ENCODE data around the gene HES5.

Gene HES5

DNA sequence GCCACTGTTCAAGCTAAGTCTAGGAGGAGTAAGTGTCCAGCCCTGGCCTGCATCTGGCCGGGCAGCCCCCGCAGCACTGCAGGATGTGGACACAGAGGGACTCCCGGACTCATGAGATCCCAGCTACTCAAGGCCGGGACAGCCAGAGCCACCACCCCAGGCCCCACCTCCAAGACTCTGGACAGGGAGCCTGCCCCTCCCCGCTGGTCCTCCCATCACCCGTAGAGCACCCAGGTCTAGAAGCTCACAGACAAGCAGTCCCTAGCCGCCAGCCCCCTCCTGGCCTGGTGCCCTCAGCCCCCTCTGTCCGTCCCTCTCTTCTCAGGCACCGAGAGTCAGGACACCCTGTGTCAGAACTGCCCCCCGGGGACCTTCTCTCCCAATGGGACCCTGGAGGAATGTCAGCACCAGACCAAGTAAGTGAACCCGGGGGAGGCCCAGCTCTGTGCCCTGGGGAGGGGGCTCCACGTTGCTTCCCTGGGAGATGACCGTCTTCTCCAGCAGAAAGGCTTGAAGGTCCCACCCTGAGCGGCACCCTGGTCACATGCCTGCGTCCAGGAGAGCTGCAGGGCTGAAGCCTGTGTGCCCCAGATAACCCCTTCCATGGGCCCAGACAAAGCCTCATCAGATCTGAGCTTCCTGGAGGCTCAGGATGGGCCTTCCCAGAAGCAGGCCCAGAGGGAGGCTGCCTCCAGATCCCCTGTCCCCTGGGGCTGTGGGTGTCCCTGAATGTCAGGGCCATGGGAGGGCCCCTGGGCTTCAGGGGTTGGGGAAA lies 30.4 kb upstream of the HES5 start:
- no peak for TF ChIP-seq FOXK2 (IDR thresholded peaks at IDR 0.05)
- TF ChIP-seq ELF4 (IDR thresholded peaks at IDR 0.05): no peak
- no peak for TF ChIP-seq BHLHE40 (IDR thresholded peaks at IDR 0.05; ENCODE audit: borderline replicate concordance)
- no peak for TF ChIP-seq SP1 (IDR thresholded peaks at IDR 0.05)
- TF ChIP-seq L3MBTL2 (conservative IDR thresholded peaks at IDR 0.05): no peak
- no peak for TF ChIP-seq NFRKB (IDR thresholded peaks at IDR 0.05)
- TF ChIP-seq LEF1 (IDR thresholded peaks at IDR 0.05; ENCODE audit: borderline replicate concordance): no peak
- TF ChIP-seq ZNF384 (IDR thresholded peaks at IDR 0.05): no peak
- no peak for TF ChIP-seq TARDBP (IDR thresholded peaks at IDR 0.05)
- TF ChIP-seq FOXA1 (IDR thresholded peaks at IDR 0.05): no peak
- TF ChIP-seq, protein P1, sequence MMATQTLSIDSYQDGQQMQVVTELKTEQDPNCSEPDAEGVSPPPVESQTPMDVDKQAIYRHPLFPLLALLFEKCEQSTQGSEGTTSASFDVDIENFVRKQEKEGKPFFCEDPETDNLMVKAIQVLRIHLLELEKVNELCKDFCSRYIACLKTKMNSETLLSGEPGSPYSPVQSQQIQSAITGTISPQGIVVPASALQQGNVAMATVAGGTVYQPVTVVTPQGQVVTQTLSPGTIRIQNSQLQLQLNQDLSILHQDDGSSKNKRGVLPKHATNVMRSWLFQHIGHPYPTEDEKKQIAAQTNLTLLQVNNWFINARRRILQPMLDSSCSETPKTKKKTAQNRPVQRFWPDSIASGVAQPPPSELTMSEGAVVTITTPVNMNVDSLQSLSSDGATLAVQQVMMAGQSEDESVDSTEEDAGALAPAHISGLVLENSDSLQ (IDR thresholded peaks at IDR 0.05): no peak
- TF ChIP-seq HDGF (IDR thresholded peaks at IDR 0.05; ENCODE audit: borderline replicate concordance): no peak
- TF ChIP-seq SUZ12 (IDR thresholded peaks at IDR 0.05): no peak
- TF ChIP-seq CTBP1 (IDR thresholded peaks at IDR 0.05; ENCODE audit: borderline replicate concordance): no peak
- no peak for TF ChIP-seq FOXM1 (IDR thresholded peaks at IDR 0.05; ENCODE audit: borderline replicate concordance)
- TF ChIP-seq ARNT (IDR thresholded peaks at IDR 0.05): no peak
- ChIA-PET POLR2A (interaction anchor here (1.2 to 1.5 kb wide), 4 partner anchors 13 to 148 kb away, joined by 3 to 4 read pairs (median 4); partner anchors contain the start of gene PANK4), CTCF (interaction anchor here (1.2 kb wide), 1 partner anchor 241 kb away, joined by 3 read pairs; the partner anchor contains the start of gene TTC34)
- DNase-seq (ENCODE audit: extremely low spot score): no peak

DNA sequence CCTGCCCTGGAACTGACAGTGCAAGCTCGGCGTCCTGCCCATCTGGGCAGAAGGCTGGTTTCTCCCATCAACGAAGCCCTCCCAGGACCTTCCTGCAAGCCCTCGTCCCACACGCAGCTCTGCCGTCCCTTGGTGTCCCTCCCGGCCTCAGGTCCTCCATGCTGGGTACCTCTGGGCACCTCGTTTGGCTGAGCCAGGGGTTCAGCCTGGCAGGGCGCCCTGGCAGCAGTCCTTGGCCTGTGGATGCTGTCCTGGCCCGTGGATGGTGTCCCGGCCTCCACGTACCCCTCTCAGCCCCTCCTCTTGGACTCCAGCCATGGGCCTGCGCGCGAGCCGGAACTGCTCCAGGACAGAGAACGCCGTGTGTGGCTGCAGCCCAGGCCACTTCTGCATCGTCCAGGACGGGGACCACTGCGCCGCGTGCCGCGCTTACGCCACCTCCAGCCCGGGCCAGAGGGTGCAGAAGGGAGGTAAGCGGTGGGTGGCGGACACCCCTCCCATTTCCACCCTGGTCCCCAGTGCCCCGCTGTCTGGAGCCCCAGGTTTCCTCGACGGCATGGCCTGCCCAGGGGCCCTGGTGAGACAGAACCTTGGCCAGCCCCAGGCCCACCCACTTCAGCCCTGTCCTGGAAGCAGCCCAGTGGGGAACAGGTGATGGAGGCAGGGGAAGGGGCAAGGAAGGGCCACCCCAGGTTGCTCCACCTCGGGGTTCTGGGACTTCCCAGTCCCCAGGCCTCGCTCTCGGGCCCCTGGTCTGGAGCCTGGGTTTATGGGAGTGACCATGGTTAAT lies 29.6 kb upstream of the HES5 start:
- no peak for TF ChIP-seq TARDBP (IDR thresholded peaks at IDR 0.05)
- TF ChIP-seq HDGF (IDR thresholded peaks at IDR 0.05; ENCODE audit: borderline replicate concordance): no peak
- no peak for TF ChIP-seq FOXM1 (IDR thresholded peaks at IDR 0.05; ENCODE audit: borderline replicate concordance)
- no peak for TF ChIP-seq SUZ12 (IDR thresholded peaks at IDR 0.05)
- TF ChIP-seq ZNF384 (IDR thresholded peaks at IDR 0.05): no peak
- no peak for TF ChIP-seq SP1 (IDR thresholded peaks at IDR 0.05)
- TF ChIP-seq FOXK2 (IDR thresholded peaks at IDR 0.05): no peak
- TF ChIP-seq ARNT (IDR thresholded peaks at IDR 0.05): no peak
- TF ChIP-seq, protein P1 (IDR thresholded peaks at IDR 0.05): no peak
- TF ChIP-seq LEF1 (IDR thresholded peaks at IDR 0.05; ENCODE audit: borderline replicate concordance): no peak
- no peak for TF ChIP-seq FOXA1 (IDR thresholded peaks at IDR 0.05)
- no peak for TF ChIP-seq BHLHE40 (IDR thresholded peaks at IDR 0.05; ENCODE audit: borderline replicate concordance)
- no peak for TF ChIP-seq NFRKB (IDR thresholded peaks at IDR 0.05)
- TF ChIP-seq CTBP1 (IDR thresholded peaks at IDR 0.05; ENCODE audit: borderline replicate concordance): no peak
- no peak for TF ChIP-seq ELF4 (IDR thresholded peaks at IDR 0.05)
- TF ChIP-seq L3MBTL2 (conservative IDR thresholded peaks at IDR 0.05): no peak
- no peak for DNase-seq (ENCODE audit: extremely low spot score)
- ChIA-PET CTCF (interaction anchor here (1.2 kb wide), 1 partner anchor 242 kb away, joined by 3 read pairs; the partner anchor contains the start of gene TTC34), POLR2A (interaction anchor here (1.5 kb wide), 1 partner anchor 25 kb away, joined by 4 read pairs; no protein-coding TSS in a partner anchor)

DNA sequence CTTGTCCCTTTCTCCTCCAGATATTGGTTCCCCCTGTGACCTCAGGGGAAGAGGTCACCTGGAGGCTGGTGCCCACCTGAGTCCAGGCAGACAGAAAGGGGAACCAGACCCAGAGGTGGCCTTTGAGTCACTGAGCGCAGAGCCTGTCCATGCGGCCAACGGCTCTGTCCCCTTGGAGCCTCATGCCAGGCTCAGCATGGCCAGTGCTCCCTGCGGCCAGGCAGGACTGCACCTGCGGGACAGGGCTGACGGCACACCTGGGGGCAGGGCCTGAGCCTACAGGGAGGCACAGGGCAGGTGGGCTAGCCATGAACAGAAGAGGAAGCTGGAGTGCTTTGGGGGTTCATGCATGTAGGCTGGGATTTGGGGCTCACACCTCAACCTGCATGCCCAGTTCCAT lies 28.8 kb upstream of the HES5 start:
- TF ChIP-seq, protein P1 (IDR thresholded peaks at IDR 0.05): no peak
- no peak for TF ChIP-seq FOXM1 (IDR thresholded peaks at IDR 0.05; ENCODE audit: borderline replicate concordance)
- TF ChIP-seq L3MBTL2 (conservative IDR thresholded peaks at IDR 0.05): no peak
- no peak for TF ChIP-seq SP1 (IDR thresholded peaks at IDR 0.05)
- CTCF ChIA-PET: interaction anchor here (0.6 kb wide), 1 partner anchor 23 kb away, joined by 3 read pairs; no protein-coding TSS in a partner anchor
- POLR2A ChIA-PET: interaction anchor here (1.2 kb wide), 1 partner anchor 27 kb away, joined by 3 read pairs; no protein-coding TSS in a partner anchor
- no peak for DNase-seq (ENCODE audit: extremely low spot score)

DNA sequence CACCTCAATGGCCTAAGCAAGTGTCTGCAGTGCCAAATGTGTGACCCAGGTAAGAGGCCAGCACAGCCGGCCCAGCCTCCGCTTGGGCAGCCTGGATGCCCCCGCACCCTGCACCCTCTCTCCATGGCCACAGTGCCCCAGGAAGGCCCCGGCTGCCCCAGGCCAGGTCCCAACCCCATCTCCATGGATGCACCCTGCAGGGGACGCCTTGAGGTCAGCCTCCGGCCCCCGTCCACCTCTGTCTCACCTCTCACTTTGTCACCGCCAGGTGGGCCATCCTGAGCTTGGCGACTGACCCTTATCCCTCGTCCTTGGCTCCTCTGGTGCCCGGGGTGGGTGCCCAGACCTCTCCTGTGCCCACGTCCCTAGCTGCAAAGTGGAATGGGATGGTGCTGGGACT lies 28.4 kb upstream of the HES5 start:
- TF ChIP-seq ELF4 (IDR thresholded peaks at IDR 0.05) (no peak), BHLHE40 (IDR thresholded peaks at IDR 0.05; ENCODE audit: borderline replicate concordance) (no peak), HDGF (IDR thresholded peaks at IDR 0.05; ENCODE audit: borderline replicate concordance) (no peak), FOXA1 (IDR thresholded peaks at IDR 0.05) (no peak), SP1 (IDR thresholded peaks at IDR 0.05) (no peak), FOXK2 (IDR thresholded peaks at IDR 0.05) (no peak), CTBP1 (IDR thresholded peaks at IDR 0.05; ENCODE audit: borderline replicate concordance) (no peak)
- TF ChIP-seq, protein P1 (IDR thresholded peaks at IDR 0.05): no peak
- ChIA-PET POLR2A (interaction anchor here (1.2 kb wide), 1 partner anchor 28 kb away, joined by 3 read pairs; no protein-coding TSS in a partner anchor), CTCF (interaction anchor here (0.6 kb wide), 1 partner anchor 24 kb away, joined by 3 read pairs; no protein-coding TSS in a partner anchor)
- DNase-seq (ENCODE audit: extremely low spot score): no peak
